GM18526 (cell line): Measurements from ENCODE around the gene CPXM2.

ENCODE experiments used
- POLR2A ChIP-seq: IDR thresholded peaks from 3 replicates; pipeline ENCODE4 v1.6.1; 2011; ENCODE audit not compliant: insufficient read length; ENCODE audit errors: extremely low read depth

CPXM2 gene

DNA sequence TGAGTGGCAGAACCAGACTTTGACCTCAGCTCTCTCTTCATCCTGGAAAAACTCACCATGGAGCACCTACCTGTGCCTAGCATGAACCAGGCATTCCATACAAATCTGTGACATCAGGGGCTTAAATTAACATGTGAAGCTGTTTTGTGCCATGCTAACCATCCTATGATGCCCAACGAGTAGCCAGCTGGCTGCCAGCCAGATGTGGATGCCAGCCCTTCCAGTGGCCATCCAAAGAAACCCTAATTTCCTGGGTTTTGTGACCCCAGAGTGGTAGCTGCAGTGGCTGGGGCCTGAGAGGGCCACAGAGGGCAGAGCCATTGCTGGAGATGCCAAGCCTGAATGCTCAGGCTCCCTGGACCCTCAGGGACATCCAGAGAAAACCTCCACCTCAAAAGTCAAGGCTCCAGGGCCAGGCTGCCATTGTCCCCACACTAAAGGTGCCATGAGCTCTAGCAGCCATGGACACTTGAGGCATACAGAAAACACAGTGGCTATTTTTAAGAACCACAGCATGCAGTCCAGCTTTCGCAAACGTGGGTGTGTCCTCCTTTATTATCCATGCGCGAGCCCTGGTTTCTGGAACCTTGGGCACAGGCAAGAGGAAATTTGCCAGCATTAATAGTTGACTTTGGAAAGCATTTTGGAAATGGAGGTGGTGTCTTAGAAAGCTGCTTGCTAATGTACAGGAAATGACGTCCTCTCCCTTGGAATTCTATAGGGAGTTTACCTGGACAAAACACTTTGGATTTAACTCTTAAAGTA is 6.0 kb downstream of the CPXM2 start:
- TF ChIP-seq POLR2A: no peak

DNA sequence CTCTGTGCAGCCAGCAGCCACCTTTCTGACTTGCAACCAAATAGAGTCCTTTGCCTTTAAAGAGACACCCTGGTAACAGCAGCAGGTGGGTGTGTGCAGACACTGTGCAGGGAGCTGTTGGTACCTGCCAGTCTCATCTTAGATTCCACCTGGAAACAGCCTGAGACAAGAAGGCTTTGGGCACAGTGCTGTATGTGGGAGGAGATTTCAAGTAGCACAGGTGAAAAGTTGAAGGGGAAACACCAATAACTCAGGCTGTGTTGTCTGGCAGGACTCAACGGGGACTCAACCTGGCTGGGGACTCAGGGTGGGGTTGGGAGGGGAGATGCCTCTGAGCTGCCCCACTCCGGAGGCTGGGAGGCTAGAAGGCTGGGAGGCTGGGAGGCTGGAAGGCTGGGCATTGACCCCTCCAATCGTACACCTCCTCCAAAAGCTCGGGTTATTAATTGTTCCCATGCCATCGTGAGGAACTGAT is 6.7 kb downstream of the CPXM2 start:
- TF ChIP-seq POLR2A: no peak

DNA sequence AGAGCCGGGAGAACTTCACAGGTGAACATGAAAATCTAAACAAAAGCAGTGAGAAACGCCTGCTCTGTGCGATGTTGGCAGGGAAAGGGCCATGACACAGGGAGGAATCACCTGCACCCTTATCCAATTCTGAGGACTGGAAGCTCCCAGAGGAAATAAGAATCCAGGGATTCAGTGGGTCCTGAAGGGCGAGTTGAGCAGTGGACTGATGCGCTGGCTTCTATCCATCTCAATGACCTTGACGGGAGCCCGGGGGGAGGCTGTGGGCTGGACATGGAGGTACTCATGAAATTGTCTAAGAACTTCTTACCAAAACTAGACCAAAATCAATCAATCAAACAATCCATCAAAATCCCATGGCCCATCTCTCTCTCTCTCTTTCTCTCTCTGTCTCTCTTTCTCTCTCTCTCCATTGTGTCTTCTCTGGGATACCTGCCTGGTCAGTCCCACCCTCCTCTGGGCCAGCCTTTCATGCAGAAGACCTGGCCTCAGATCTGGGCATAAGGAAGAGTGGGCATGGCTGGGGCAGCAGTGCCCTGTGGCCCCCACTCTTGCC is 7.2 kb downstream of the CPXM2 start:
- TF ChIP-seq POLR2A: no peak

DNA sequence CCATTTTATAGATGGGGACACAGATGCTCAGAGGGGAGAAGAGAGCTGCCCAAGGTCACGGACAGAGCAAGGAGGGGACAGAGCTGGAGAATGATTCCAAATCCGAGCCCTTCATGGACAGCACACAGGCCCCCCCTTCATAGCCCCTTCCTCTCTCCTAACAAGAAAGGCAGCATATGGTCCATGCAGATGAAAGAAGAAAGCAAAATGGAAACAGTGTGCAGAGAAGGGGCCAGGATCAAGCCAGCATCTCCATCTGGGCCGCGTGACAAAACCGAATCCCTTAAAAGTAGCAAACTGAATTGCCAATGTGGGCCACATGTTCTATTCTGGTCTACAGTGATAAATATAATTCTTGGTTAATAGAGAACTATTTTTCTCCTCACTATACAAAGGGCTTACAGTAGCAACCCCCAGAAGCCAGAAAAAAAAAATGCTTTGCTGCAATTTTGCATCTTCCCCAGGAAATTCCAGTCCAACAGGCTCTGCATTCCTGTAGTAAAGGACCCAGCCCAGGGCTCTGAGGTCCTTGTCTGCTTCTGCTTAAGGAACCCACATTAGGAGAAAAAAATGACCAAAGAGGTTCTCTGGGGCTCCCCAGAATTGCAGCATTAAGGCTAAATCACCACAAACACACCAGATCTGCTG is 7.8 kb downstream of the CPXM2 start:
- no peak for TF ChIP-seq POLR2A

DNA sequence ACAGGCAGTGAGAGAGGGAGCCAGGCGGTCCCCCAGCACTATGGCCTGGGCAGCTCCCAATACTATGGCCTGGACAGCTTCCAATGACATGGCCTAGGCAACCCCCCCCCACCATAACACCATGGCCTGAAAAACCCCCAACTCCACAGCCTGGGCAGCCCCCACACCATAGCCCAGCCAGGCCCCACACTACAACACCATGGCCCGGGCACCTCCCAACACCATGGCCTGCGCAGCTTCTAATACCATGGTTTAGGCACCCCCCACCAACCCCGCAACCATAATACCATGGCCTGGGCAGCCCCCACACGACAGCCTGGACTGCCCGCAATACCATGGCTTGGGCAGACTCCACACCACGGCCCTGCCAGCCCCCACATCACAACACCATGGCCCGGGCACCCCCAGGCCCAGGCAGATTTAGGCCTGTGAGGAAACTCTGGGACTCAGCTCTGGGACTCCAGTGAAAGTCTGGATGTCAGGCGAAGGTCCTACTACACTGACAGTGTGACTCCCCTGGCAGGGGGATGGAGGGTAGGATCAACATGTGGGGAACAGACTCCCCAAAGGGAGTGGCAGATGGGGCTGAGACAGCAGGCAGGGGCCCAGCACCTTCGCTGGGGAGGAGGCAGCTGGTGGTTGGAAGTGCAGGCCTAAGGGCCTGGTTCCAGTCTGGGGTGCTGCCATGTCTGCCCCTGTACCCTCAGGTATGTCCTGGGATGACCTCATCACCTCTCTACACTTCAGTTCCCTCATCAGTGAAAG is 8.7 kb downstream of the CPXM2 start:
- TF ChIP-seq POLR2A: no peak

DNA sequence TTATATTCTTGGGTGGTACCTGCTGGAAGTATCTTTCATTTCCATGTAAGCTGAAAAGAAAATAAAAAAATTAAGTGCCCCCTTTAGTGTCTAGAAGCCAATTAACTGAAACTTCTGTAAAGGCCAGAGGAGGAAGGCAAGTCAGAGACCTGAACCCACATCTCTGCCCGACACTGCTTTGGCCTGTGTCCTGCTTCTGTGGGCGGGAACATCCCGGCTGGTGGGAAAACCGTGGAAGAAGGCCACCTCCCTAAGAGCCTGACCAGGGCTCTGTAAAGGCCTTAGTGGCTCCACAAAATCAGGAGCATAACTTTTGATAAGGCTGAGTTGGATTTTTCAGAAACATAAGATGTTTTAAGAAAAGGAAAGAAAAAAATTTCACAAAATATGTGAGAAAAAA is 9.4 kb downstream of the CPXM2 start:
- TF ChIP-seq POLR2A: no peak

DNA sequence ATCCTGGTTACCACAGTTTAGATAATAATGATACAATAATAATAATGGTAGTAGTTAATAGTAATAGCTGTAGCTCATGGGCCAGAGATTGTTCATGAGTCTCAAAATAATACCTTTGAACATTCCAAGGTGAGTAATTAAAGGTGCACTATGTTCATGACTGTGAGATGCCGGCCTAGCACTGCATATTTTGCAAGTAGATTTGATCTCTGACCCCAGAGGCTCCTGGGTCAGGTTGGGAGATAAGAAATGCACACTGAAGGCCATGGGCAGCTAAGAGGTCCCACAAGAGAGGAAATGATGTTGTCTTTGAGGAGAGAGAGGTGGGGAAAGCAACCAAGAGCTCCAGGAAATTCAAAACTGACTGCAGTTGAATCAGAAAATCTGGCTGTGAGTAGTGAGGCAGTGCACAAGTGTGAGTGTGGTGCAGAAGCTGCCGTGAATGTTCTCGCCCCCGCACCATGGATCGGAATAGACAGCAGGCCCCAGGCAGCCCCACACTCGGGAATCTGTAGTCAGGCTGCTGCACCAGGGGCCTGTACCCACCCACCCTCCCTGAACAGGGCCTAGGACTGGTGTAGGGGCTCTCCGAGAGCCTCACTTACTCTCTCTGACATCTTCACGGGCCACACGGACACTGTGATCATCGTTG is 11.9 kb downstream of the CPXM2 start:
- no peak for TF ChIP-seq POLR2A

DNA sequence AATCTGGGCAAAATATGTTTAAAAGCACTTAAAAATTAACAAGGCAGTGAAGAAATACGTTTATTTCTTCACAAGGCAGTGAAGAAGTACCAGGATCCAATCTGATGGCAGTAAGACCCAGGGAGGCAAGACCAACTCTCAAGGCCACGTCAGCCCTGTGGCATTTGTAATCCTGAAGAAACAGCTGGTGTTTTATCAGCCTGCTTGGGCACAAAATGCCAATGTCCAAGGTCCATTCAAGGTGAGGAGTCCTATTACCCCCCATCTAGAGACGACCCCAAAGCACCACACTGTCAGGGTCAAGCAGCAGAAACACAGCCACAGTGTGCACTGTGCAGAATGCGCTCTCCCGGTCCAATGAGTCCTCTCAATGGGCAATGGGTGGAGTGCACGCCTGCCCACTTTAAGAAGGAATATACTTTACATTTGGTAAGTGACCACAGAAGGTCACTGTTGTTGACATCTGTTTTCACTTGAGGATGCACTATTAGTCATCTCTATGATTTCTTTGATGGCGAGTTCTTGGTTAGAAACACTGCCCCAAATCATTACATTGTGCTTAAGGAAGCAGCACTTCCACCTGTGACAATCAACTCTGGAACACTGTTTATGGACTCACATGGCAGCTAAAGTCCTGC is 12.8 kb downstream of the CPXM2 start:
- TF ChIP-seq POLR2A: no peak

DNA sequence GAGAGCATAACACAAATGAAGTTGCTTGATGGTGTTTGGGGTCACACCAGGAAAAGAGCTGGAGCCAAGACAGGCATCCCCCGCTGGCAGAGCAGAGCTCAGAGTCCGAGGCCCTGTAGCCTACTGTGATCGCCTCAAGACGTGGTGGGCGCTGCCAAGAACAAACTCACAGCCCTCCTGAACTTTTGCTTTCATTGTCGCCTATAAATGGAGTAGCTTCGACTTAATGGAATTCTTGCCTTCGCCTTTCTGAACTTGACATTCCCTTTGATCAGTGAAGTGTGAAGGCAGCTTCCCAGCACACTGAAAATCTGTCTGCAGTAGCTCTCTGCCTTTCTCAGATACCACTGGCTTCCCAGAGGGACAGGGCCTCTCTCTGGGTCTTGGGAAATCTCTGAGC is 21.3 kb downstream of the CPXM2 start:
- TF ChIP-seq POLR2A: no peak

DNA sequence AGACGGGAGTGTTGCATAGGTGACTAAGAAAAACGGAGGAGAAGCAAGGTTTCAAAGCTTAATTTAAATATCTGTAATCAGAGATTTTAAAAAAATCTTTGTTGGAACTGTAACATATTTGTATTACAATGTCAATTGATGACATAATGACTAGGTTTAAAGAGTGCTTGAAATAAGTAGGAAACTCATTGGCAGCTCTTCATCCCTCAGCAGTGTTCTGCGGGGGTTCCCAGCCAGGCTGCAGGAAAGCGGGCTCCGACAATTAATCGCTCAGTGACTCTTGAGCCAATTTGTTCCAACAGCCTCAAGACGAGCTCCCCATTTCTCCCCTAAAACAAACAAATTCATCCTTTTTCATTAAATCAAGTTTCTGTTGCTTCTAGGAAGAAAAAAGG is 22.6 kb downstream of the CPXM2 start:
- TF ChIP-seq POLR2A: no peak

DNA sequence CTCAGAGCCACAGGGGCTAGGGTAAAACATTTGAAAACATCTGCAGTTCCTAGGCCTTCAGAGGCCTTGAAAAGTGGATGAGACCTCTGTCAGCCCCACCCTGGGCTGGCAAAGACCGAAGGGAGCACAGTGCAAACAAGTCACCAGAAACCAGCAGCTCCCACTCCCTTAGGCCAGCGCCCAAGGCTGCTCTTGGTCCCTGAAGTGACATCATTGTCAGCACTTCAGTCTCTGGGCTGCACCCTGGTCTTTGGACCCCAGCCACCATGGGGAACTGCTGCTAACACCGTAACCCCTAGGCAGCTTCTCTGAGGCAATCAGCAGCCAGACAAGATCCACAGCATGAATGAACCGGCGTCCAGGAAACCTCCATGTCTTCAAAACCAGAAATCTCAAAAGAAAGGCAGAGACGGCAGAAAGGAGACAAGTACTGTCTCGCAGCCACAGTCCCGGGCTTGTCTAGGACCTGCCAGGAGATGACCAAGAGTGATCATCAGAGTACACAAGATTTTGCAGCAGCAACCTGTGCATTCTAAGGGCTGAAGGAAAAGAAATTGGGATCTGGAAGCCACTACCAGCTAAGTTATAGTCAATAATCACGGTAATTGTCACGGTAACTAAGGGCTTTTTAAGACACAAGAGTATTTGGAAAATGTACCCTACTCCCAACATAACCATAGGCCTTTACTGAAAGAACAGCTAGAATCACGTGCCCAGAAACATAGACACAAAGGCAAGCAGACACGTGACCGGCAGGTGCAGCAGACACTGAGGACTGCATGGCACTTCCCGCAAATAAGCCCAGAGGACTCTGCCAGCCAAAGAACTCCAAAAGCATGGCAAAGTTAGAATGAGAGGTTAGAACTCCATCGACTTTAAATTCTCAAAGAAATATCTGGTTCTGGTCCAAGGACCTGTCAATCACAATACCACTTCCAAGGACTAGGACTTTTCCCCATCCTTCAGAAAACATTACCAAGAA is 23.3 kb downstream of the CPXM2 start:
- no peak for TF ChIP-seq POLR2A

DNA sequence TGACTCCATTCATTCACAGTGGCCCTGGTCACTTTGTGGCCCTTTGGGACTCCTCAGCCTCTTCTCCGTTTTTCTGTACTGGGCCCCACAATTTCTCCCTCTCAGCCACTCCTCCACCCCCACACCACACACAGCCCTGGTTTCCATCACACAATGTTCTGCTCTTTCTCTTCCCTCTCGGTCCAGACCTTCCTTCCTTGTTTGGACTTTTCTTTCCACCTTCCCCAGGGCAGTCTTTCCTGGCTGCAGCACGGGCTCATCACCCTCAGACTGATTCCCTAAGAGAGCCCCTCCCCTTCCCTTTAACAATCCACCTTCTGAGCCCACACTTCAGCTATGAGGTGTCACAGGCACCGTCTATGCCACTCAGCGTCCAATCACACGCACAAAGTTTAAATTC is 25.7 kb downstream of the CPXM2 start:
- TF ChIP-seq POLR2A: no peak

DNA sequence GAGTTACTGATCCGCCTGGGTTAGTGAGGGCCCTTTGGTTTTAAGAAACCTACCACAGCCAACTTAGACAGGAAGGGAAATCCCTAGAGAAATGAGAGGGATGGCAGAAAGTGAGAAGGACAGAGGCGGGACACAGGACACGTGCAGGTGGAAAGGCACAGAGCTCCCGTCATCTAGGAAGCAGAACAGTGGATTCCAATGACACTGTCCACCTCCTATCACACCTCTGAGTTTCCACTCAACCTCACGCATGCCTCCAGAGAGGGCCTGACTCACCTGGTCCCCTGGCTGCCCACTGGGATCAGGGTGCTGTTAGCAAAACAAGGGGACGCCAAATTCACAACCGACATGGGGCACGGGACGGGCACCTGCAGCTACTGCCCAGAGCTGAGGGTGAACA is 26.3 kb downstream of the CPXM2 start:
- no peak for TF ChIP-seq POLR2A

DNA sequence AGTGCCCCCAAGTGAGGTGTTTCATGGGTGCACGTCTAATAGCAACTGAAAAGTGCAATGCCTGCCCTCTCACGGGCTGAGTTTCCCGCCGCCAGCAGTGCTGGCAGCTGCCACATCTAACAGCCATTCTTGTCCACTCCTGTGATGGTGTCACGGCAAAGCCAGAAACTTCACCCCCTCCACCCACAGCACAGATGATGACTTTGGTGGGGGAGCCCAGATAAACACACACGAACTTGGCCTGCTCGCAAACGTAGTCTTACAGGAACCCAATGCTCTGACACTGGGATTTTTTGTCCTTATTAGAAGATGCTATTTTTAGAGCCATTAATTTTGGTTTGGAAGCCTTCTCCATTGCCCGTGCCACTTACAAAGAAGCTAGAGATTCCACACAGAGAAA is 26.7 kb downstream of the CPXM2 start:
- no peak for TF ChIP-seq POLR2A
